WTC11 (cell line): ENCODE measurements around the gene TDRD1. TPM values are rescaled to one million over a fixed set of nuclear protein-coding genes. Genes with fewer than 3 reads are reported as not detected.

ENCODE experiments used
- ATAC-seq: fragments of 200-7000 bp; cut with Tn5 transposase; 2 replicates; pipeline ENCODE4 v1.10.0; 2021; ENCODE audit warnings: mild to moderate bottlenecking, moderate library complexity
- CTCF ChIA-PET: fragments of 300-600 bp; sonication (Branson Sonifier 250); formaldehyde crosslinking; loops from one replicate; lab custom pipeline; 2021; ENCODE audit warnings: antibody characterized with exemption; lab: Charles Lee
- POLR2A ChIA-PET: fragments of 350-600 bp; sonication (Branson Sonifier 250); formaldehyde crosslinking; loops from one replicate; lab custom pipeline; 2021; ENCODE audit warnings: antibody characterized with exemption; lab: Charles Lee
- DNase-seq: peaks from one replicate; pipeline ENCODE4 v3.0.0; 2021; ENCODE audit warnings: low spot score
- H3K27ac Mint-ChIP-seq: 2 replicates; pipeline ENCODE4 v1.8.0; 2021; ENCODE audit warnings: mixed read lengths
- H3K27me3 Mint-ChIP-seq: 2 replicates; pipeline ENCODE4 v1.8.0; 2021; ENCODE audit warnings: low read depth, mild to moderate bottlenecking, moderate library complexity, mixed read lengths
- H3K36me3 Mint-ChIP-seq: 2 replicates; pipeline ENCODE4 v1.8.0; 2021; ENCODE audit warnings: mixed read lengths
- H3K4me1 Mint-ChIP-seq: 2 replicates; pipeline ENCODE4 v1.8.0; 2022; ENCODE audit warnings: mixed read lengths
- H3K4me3 Mint-ChIP-seq: 2 replicates; pipeline ENCODE4 v1.8.0; 2021; ENCODE audit warnings: mild to moderate bottlenecking, moderate library complexity, mixed read lengths
- H3K9me3 Mint-ChIP-seq: 2 replicates; pipeline ENCODE4 v1.8.0; 2021; ENCODE audit warnings: mixed read lengths
- CBFB ChIP-seq: sonication (generic); formaldehyde crosslinking; IDR thresholded peaks from 2 replicates; pipeline ENCODE4 v1.8.1; 2022; ENCODE audit warnings: mild to moderate bottlenecking, low read depth, missing genetic modification reagents
- E2F4 ChIP-seq: sonication (generic); formaldehyde crosslinking; IDR thresholded peaks from 2 replicates; pipeline ENCODE4 v1.8.1; 2022; ENCODE audit warnings: low read depth, mild to moderate bottlenecking, moderate library complexity, missing genetic modification reagents, borderline replicate concordance
- ETV6 ChIP-seq: sonication (generic); formaldehyde crosslinking; IDR thresholded peaks from 2 replicates; pipeline ENCODE4 v1.8.1; 2022; ENCODE audit warnings: mild to moderate bottlenecking, missing genetic modification reagents
- FOXP1 ChIP-seq: sonication (generic); formaldehyde crosslinking; IDR thresholded peaks from 2 replicates; pipeline ENCODE4 v1.8.0; 2022; ENCODE audit warnings: missing genetic modification reagents, mild to moderate bottlenecking, moderate library complexity, borderline replicate concordance
- GABPB1 ChIP-seq: sonication (generic); formaldehyde crosslinking; IDR thresholded peaks from 2 replicates; pipeline ENCODE4 v1.8.1; 2023; ENCODE audit warnings: mild to moderate bottlenecking, missing genetic modification reagents
- GRHL2 ChIP-seq: fragments of 250-450 bp; sonication (Bioruptor Pico); IDR thresholded peaks from 2 replicates; pipeline ENCODE4 v1.8.0; 2022; ENCODE audit warnings: mild to moderate bottlenecking, moderate library complexity; ENCODE audit not compliant: insufficient replicate concordance, severe bottlenecking
- GTF2I ChIP-seq: fragments of 250-450 bp; sonication (Bioruptor Pico); conservative IDR thresholded peaks from 2 replicates; pipeline ENCODE4 v1.4.0; 2021; ENCODE audit warnings: mild to moderate bottlenecking
- IRF2 ChIP-seq: sonication (generic); formaldehyde crosslinking; IDR thresholded peaks from 2 replicates; pipeline ENCODE4 v1.8.0; 2022; ENCODE audit warnings: low read depth, missing genetic modification reagents, borderline replicate concordance
- KAT7 ChIP-seq: sonication (generic); formaldehyde crosslinking; IDR thresholded peaks from 2 replicates; pipeline ENCODE4 v1.8.1; 2023; ENCODE audit warnings: missing genetic modification reagents, mild to moderate bottlenecking, borderline replicate concordance
- MYBL2 ChIP-seq: sonication (generic); formaldehyde crosslinking; IDR thresholded peaks from 2 replicates; pipeline ENCODE4 v1.8.1; 2023; ENCODE audit warnings: mild to moderate bottlenecking, moderate library complexity, missing genetic modification reagents
- NFYB ChIP-seq: sonication (generic); formaldehyde crosslinking; conservative IDR thresholded peaks from 2 replicates; pipeline ENCODE4 v1.8.0; 2022; ENCODE audit warnings: low read depth, missing genetic modification reagents
- NR2C2 ChIP-seq: sonication (generic); formaldehyde crosslinking; IDR thresholded peaks from 2 replicates; pipeline ENCODE4 v1.8.0; 2022; ENCODE audit warnings: mild to moderate bottlenecking, missing genetic modification reagents
- PRRX2 ChIP-seq: fragments of 250-450 bp; sonication (Bioruptor Pico); IDR thresholded peaks from 2 replicates; pipeline ENCODE4 v1.8.0; 2021; ENCODE audit warnings: mild to moderate bottlenecking
- SOX15 ChIP-seq: fragments of 250-450 bp; sonication (Bioruptor Pico); IDR thresholded peaks from 2 replicates; pipeline ENCODE4 v1.9.0; 2021; ENCODE audit warnings: mild to moderate bottlenecking
- STAT6 ChIP-seq: sonication (generic); formaldehyde crosslinking; conservative IDR thresholded peaks from 2 replicates; pipeline ENCODE4 v1.8.1; 2023; ENCODE audit warnings: mild to moderate bottlenecking, low read depth, missing genetic modification reagents, moderate library complexity
- TCF7 ChIP-seq: sonication (generic); formaldehyde crosslinking; IDR thresholded peaks from 2 replicates; pipeline ENCODE4 v1.8.0; 2022; ENCODE audit warnings: mild to moderate bottlenecking, low read depth, missing genetic modification reagents, moderate library complexity
- TEAD4 ChIP-seq: sonication (generic); formaldehyde crosslinking; IDR thresholded peaks from 2 replicates; pipeline ENCODE4 v1.8.0; 2022; ENCODE audit warnings: mild to moderate bottlenecking, missing genetic modification reagents
- USF1 ChIP-seq: sonication (generic); formaldehyde crosslinking; IDR thresholded peaks from 2 replicates; pipeline ENCODE4 v1.8.0; 2022; ENCODE audit warnings: mild to moderate bottlenecking, missing genetic modification reagents
- ZMAT4 ChIP-seq: fragments of 250-450 bp; sonication (Bioruptor Pico); IDR thresholded peaks from 2 replicates; pipeline ENCODE4 v1.9.0; 2021; ENCODE audit warnings: mild to moderate bottlenecking
- ZNF121 ChIP-seq: sonication (generic); formaldehyde crosslinking; IDR thresholded peaks from 2 replicates; pipeline ENCODE4 v1.8.0; 2023; ENCODE audit warnings: missing genetic modification reagents
- ZNF281 ChIP-seq: sonication (generic); formaldehyde crosslinking; IDR thresholded peaks from 2 replicates; pipeline ENCODE4 v1.8.0; 2023; ENCODE audit warnings: mild to moderate bottlenecking, missing genetic modification reagents
- ZNF396 ChIP-seq: fragments of 250-450 bp; sonication (Bioruptor Pico); IDR thresholded peaks from 2 replicates; pipeline ENCODE4 v1.8.0; 2021; ENCODE audit warnings: mild to moderate bottlenecking, moderate library complexity, borderline replicate concordance
- ZNF423 ChIP-seq: fragments of 250-450 bp; sonication (Bioruptor Pico); IDR thresholded peaks from 2 replicates; pipeline ENCODE4 v2.1.2; 2022; ENCODE audit warnings: mild to moderate bottlenecking, moderate library complexity
- total RNA-seq: library from RNA; stranded (reverse); gene quantifications from 3 replicates; pipeline ENCODE4 v1.2.3, GENCODE V29; 2021

The TDRD1 gene
- total RNA-seq, 1 experiment from 2014 or later: 0.70 TPM

GRCh38 chr10:114212153-114212552 lies 33.0 kb downstream of the TDRD1 start (continued):
- TF ChIP-seq ZNF281: no peak
- no peak for TF ChIP-seq E2F4 (CRISPR knock-in tag)
- no peak for TF ChIP-seq FOXP1 (CRISPR knock-in tag)
- TF ChIP-seq SOX15 (CRISPR knock-in tag): no peak
- no peak for TF ChIP-seq ZNF423 (CRISPR knock-in tag)
- no peak for TF ChIP-seq MYBL2 (CRISPR knock-in tag)
- no peak for TF ChIP-seq ZMAT4 (CRISPR knock-in tag)
- no peak for TF ChIP-seq PRRX2
- TF ChIP-seq GABPB1 (CRISPR knock-in tag): no peak
- TF ChIP-seq CBFB (CRISPR knock-in tag): no peak
- no peak for TF ChIP-seq USF1 (CRISPR knock-in tag)
- TF ChIP-seq TCF7: no peak
- TF ChIP-seq NFYB (CRISPR knock-in tag): no peak
- TF ChIP-seq, all 79 proteins: peak for 0

GRCh38 chr10:114215033-114215432 lies 35.9 kb downstream of the TDRD1 start:
- ATAC-seq: no peak
- Mint-ChIP-seq H3K9me3 (no peaks in the 10 kb centered on the region), H3K4me1 (no peaks in the 10 kb centered on the region), H3K27me3 (no peaks in the 10 kb centered on the region), H3K27ac (no peak overlapping the region), H3K4me3 (no peak overlapping the region), H3K36me3 (no peaks in the 10 kb centered on the region)
- no peak for DNase-seq
- ChIA-PET CTCF (no interaction called here), POLR2A (no interaction called here)
- TF ChIP-seq NR2C2 (CRISPR knock-in tag): no peak
- no peak for TF ChIP-seq ZNF281

- Mint-ChIP-seq H3K4me3 (no peak overlapping the region), H3K9me3 (no peaks in the 10 kb centered on the region), H3K27me3 (no peaks in the 10 kb centered on the region), H3K36me3 (no peaks in the 10 kb centered on the region), H3K27ac (no peak overlapping the region), H3K4me1 (no peaks in the 10 kb centered on the region)
- POLR2A ChIA-PET: no interaction called here
- ATAC-seq: no peak
- no peak for DNase-seq
- CTCF ChIA-PET: no interaction called here
- no peak for TF ChIP-seq STAT6 (CRISPR knock-in tag)
- TF ChIP-seq GRHL2 (CRISPR knock-in tag): no peak
- TF ChIP-seq USF1 (CRISPR knock-in tag): no peak
- TF ChIP-seq ZNF396 (CRISPR knock-in tag): no peak
- no peak for TF ChIP-seq GTF2I (CRISPR knock-in tag)
- TF ChIP-seq IRF2 (CRISPR knock-in tag): no peak
- TF ChIP-seq TEAD4 (CRISPR knock-in tag): no peak
- TF ChIP-seq KAT7 (CRISPR knock-in tag): no peak
- no peak for TF ChIP-seq ETV6 (CRISPR knock-in tag)
- TF ChIP-seq ZNF121: no peak
Observed at GRCh38 chr10:114220281-114220680, 41.1 kb downstream of the TDRD1 start.
